GM12878 (cell line): Measurements from ENCODE around the gene ZNF768.

Experiments used
- EP300 ChIP-seq, 2 experiments: fragments of 150-350 bp in 1 of 2; IDR thresholded peaks; 2 replicates each; pipeline ENCODE4 v1.6.1; 2011 to 2012; ENCODE audit warnings: low read depth in 2 of 2, low read length in 2 of 2, borderline replicate concordance in 1 of 2, improper control_type of control experiment in 1 of 2, inconsistent platforms in 1 of 2; ENCODE audit not compliant: control insufficient read depth in 1 of 2
- FOXM1 ChIP-seq: IDR thresholded peaks from 2 replicates; pipeline ENCODE4 v1.6.1; 2012; ENCODE audit warnings: low read depth, mild to moderate bottlenecking, inconsistent platforms, low read length, moderate library complexity
- MXI1 ChIP-seq: fragments of 150-350 bp; IDR thresholded peaks from 2 replicates; pipeline ENCODE4 v1.6.1; 2011; ENCODE audit warnings: low read depth, mild to moderate bottlenecking, inconsistent platforms, low read length, improper control_type of control experiment
- MYC ChIP-seq: IDR thresholded peaks from 2 replicates; pipeline ENCODE4 v1.6.1; 2011; ENCODE audit warnings: mild to moderate bottlenecking, low read length, moderate library complexity, inconsistent platforms; ENCODE audit not compliant: insufficient read depth, insufficient replicate concordance, insufficient read length, severe bottlenecking
- RB1 ChIP-seq: fragments of 450-650 bp; formaldehyde crosslinking; IDR thresholded peaks from 2 replicates; pipeline ENCODE4 v1.6.1; 2017; ENCODE audit warnings: mild to moderate bottlenecking, borderline replicate concordance
- RELA ChIP-seq: fragments of 450-650 bp; IDR thresholded peaks from 2 replicates; pipeline ENCODE4 v1.8.0; 2014; ENCODE audit warnings: borderline replicate concordance; ENCODE audit not compliant: partially characterized antibody
- SUZ12 ChIP-seq: fragments of 200-600 bp; sonication (generic); IDR thresholded peaks from one replicate; pipeline ENCODE4 v1.6.1; 2018; ENCODE audit warnings: antibody characterized with exemption, mild to moderate bottlenecking; ENCODE audit not compliant: unreplicated experiment
- TBL1XR1 ChIP-seq: IDR thresholded peaks from 2 replicates; pipeline ENCODE4 v1.6.1; 2012; ENCODE audit warnings: low read depth, low read length, improper control_type of control experiment
- YY1 ChIP-seq: IDR thresholded peaks from 2 replicates; pipeline ENCODE4 v1.6.1; 2011; ENCODE audit warnings: low read depth, mild to moderate bottlenecking, low read length
- TF ChIP-seq, protein P1 (sequence below): IDR thresholded peaks from 2 replicates; pipeline ENCODE4 v1.6.1; 2011; ENCODE audit warnings: borderline replicate concordance, low read depth, mild to moderate bottlenecking, moderate library complexity, mixed read lengths, low read length; ENCODE audit not compliant: insufficient read depth; ENCODE audit errors: extremely low read length
- TF ChIP-seq, protein P2 (sequence below): IDR thresholded peaks from 2 replicates; pipeline ENCODE4 v1.6.1; 2012; ENCODE audit warnings: low read length, inconsistent platforms

DNA sequence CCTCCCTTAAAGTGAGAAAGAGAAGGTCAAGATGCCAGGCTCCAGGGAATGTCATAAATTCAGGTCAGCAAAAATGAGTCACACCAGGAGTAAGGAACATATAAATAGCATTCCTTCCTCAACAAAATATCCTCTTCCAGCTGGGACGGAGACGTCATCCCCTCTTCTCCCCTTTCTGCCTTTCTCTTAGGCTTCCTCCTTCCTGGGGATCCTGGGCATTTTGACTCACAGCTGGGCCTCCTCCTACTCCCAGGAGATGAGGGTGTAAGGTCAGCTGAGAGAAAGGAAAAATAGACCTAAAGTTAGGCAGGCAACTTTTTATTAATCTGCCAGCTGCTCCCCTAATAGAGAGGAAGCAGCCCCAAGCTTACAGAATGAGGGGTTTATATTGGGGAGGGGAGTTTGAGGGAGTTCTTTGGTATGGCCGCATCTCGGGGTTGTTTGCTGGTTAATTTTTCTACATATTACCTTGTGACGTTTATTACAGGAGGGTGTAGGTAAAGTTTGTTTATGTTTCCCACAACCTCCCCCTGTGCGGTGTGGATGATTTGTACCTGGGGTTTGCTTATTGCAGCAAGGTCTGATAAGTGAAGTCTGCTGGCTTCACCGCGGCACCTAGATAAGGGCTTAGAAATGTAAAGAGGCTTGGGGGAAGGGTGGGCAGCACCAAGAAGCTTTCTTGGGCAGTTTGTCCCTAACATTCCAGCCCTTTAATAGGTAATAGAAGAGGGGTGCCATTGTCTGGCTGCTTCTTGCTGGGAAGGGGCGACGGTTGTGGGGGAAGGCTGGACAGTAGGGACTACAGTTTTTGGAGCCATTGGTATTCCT, 15.3 kb upstream of the ZNF768 start:
- TF ChIP-seq SUZ12 (no peak), RB1 (no peak), FOXM1 (no peak), EP300 (IDR thresholded peaks at IDR 0.05; ENCODE audit: borderline replicate concordance in 1 of 2, control insufficient read depth in 1 of 2, low read depth in 2 of 2, low read length in 2 of 2) (no peak), TBL1XR1 (no peak), MXI1 (no peak), YY1 (no peak), RELA (no peak), MYC (no peak)
- TF ChIP-seq, protein P1, sequence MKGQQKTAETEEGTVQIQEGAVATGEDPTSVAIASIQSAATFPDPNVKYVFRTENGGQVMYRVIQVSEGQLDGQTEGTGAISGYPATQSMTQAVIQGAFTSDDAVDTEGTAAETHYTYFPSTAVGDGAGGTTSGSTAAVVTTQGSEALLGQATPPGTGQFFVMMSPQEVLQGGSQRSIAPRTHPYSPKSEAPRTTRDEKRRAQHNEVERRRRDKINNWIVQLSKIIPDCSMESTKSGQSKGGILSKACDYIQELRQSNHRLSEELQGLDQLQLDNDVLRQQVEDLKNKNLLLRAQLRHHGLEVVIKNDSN, result no peak
- TF ChIP-seq, protein P2, sequence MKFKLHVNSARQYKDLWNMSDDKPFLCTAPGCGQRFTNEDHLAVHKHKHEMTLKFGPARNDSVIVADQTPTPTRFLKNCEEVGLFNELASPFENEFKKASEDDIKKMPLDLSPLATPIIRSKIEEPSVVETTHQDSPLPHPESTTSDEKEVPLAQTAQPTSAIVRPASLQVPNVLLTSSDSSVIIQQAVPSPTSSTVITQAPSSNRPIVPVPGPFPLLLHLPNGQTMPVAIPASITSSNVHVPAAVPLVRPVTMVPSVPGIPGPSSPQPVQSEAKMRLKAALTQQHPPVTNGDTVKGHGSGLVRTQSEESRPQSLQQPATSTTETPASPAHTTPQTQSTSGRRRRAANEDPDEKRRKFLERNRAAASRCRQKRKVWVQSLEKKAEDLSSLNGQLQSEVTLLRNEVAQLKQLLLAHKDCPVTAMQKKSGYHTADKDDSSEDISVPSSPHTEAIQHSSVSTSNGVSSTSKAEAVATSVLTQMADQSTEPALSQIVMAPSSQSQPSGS, result no peak
